Left lung (tissue), 10 donors: ENCODE measurements around the gene ZNF536. TPM values are rescaled to one million over a fixed set of nuclear protein-coding genes. Genes with fewer than 3 reads are reported as not detected.

Experiments
- ATAC-seq: fragments of 200-7000 bp; cut with Tn5 transposase; one replicate; pipeline ENCODE4 v1.9.1; 2020; ENCODE audit warnings: moderate library complexity
- DNase-seq, 4 donors: peaks; one replicate each; pipeline ENCODE4 v3.0.0-alpha.2; 2013 to 2020
- H3K27ac ChIP-seq, 2 donors: fragments of 200-600 bp; sonication (generic) in 1 of 2; one replicate each; pipeline versions ENCODE4 v1.5.0 to v1.8.0; 2020 to 2021
- H3K27me3 ChIP-seq, 2 donors: fragments of 200-600 bp; sonication (generic) in 1 of 2; one replicate each; pipeline versions ENCODE4 v1.5.0 to v1.8.0; 2020 to 2021
- H3K36me3 ChIP-seq, 2 donors: fragments of 200-600 bp; sonication (generic) in 1 of 2; one replicate each; pipeline versions ENCODE4 v1.5.0 to v1.8.0; 2020 to 2021
- H3K4me1 ChIP-seq, 2 donors: fragments of 200-600 bp; one replicate each; pipeline ENCODE4 v1.8.0; 2021
- H3K4me3 ChIP-seq, 2 donors: fragments of 200-600 bp; sonication (generic) in 1 of 2; one replicate each; pipeline versions ENCODE4 v1.5.0 to v1.8.0; 2020 to 2021; ENCODE audit warnings: mild to moderate bottlenecking in 1 of 2
- H3K9me3 ChIP-seq, 2 donors: fragments of 200-600 bp; sonication (generic) in 1 of 2; one replicate each; pipeline versions ENCODE4 v1.5.0 to v1.8.0; 2020 to 2021
- intact Hi-C, 2 donors: fragments of 100-400 bp; cut with DNase I; formaldehyde crosslinking; loops; one replicate each; pipeline versions ENCODE4 v1.11.2 to v1.14.2; 2022
- polyA plus RNA-seq, 6 donors: library from polyadenylated mRNA; unstranded; fragments of 120-200 nt; gene quantifications; one replicate each; pipeline ENCODE4 v1.2.1, GENCODE V29; 2013; ENCODE audit not compliant: insufficient read length in 6 of 6
- total RNA-seq, 2 donors: library from RNA; stranded (reverse); fragmentation: NEBNext Ultra II Directional; extraction: Animal tissue kit (Norgen Biotek cat#: 25700); gene quantifications; one replicate each; pipeline ENCODE4 v1.2.1, GENCODE V29; 2021
- TF ChIP-seq, protein P1 (sequence below), 2 donors: fragments of 200-600 bp; sonication (generic) in 1 of 2; IDR thresholded peaks; one replicate each; pipeline versions ENCODE4 v1.5.0 to v1.8.0; 2021; ENCODE audit warnings: antibody characterized with exemption in 2 of 2
- donor health status: DM: no; HTN: yes; CAD: no.
- donor health status: DM: no; HTN: no; CAD: no.

ZNF536 gene
- total and polyA plus RNA-seq, 8 donors: 0.50 to 6.5 (median 3.6) TPM

DNA sequence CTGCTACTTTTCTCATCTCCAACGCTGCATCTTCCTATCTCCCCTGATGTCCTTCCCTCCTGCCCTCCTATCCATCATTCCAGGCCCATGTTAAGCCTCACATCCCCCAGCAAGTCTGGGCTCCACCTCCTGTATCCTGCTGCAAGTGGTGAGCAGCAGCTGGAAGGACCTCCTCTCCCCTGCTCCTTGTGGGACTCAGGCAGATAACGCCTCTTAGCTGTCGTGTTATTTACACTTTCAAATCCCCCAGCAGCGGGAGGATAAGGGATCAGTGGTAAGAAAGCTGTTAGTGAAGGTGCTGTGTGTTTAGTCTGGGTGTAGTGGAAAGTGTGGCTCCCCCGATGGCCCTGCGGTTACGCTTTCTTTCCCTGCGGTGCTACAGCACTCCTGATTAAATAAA is 211.9 kb downstream of the ZNF536 start:
- Histone ChIP-seq H3K27ac (no peak overlapping the region), H3K4me1 (no peaks in the 10 kb centered on the region), H3K36me3 (no peaks in the 10 kb centered on the region), H3K9me3 (no peaks in the 10 kb centered on the region), H3K4me3 (no peak overlapping the region), H3K27me3 (peaks cover 0 to 18% of the 10 kb centered on the region in 2 donors)
- no peak for DNase-seq
- TF ChIP-seq, protein P1, sequence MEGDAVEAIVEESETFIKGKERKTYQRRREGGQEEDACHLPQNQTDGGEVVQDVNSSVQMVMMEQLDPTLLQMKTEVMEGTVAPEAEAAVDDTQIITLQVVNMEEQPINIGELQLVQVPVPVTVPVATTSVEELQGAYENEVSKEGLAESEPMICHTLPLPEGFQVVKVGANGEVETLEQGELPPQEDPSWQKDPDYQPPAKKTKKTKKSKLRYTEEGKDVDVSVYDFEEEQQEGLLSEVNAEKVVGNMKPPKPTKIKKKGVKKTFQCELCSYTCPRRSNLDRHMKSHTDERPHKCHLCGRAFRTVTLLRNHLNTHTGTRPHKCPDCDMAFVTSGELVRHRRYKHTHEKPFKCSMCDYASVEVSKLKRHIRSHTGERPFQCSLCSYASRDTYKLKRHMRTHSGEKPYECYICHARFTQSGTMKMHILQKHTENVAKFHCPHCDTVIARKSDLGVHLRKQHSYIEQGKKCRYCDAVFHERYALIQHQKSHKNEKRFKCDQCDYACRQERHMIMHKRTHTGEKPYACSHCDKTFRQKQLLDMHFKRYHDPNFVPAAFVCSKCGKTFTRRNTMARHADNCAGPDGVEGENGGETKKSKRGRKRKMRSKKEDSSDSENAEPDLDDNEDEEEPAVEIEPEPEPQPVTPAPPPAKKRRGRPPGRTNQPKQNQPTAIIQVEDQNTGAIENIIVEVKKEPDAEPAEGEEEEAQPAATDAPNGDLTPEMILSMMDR (IDR thresholded peaks at IDR 0.05): no peak
- no peak for ATAC-seq
- intact Hi-C loops: no loop called here

DNA sequence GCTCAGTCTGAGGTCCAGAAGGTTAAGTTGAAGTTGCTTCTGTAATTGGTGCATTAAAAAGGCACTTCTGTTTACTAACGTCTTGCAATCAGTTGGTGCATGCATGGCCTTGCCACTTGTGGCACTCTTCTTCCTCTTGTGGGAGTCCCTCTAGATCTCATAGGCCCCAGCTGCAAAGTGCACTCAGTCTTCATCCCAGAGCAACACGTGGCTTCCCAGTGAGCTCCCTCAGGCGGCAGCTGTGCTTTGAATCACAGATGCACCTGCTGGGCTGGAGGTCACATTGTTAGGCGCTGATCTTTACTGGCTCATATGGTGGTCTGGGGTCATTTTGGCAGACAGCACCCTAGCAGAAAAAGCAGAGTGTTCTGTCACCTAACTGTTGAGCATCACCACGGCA is 215.7 kb downstream of the ZNF536 start:
- TF ChIP-seq, protein P1 (IDR thresholded peaks at IDR 0.05): no peak
- intact Hi-C loops: no loop called here
- no peak overlapping the region for H3K4me3 ChIP-seq

DNA sequence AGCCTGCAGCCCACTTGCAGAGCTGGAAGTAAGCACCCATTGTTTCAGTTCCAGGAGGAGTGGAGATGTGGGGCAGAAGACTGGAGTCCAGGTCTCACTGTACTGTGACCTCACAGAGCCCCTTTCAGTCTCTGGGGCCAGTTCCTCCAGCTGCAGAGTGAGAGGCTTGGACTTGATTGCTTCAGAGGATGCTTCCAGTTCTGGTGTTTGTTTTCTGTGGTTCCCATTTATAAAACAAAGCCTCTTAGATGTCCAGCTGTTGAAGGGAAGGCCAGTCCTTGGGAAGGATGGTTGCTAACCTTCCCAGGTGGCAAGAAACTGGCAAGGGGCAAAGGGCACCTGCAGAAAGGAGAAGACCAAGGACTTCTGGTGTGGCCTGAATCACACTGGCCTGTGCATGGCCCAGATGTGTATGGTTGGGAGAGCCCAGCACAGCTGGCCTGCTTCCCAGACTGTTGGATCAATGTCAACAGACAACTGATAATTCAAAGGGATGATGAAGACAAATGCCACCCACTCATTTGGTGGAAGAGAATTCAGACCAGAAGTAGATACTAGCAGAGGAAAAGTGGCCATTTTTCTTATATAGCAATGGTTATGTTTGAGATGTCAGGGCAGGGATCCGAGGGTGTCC is 218.5 kb downstream of the ZNF536 start:
- Histone ChIP-seq H3K27me3 (peaks cover 0 to 14% of the 10 kb centered on the region in 2 donors), H3K9me3 (no peaks in the 10 kb centered on the region), H3K4me1 (no peaks in the 10 kb centered on the region), H3K36me3 (no peaks in the 10 kb centered on the region), H3K27ac (no peak overlapping the region), H3K4me3 (no peak overlapping the region)
- TF ChIP-seq, protein P1 (IDR thresholded peaks at IDR 0.05): no peak
- peak in 1 of 4 donors; percentile 25 for DNase-seq
- no peak for ATAC-seq
- intact Hi-C loops: no loop called here

More for the DNA sequence above, 215.7 kb downstream of the ZNF536 start:
- Histone ChIP-seq H3K27me3 (peaks cover 0 to 9% of the 10 kb centered on the region in 2 donors), H3K36me3 (no peaks in the 10 kb centered on the region), H3K4me1 (no peaks in the 10 kb centered on the region), H3K9me3 (no peaks in the 10 kb centered on the region), H3K27ac (no peak overlapping the region)
- DNase-seq (no peak), ATAC-seq (no peak)

DNA sequence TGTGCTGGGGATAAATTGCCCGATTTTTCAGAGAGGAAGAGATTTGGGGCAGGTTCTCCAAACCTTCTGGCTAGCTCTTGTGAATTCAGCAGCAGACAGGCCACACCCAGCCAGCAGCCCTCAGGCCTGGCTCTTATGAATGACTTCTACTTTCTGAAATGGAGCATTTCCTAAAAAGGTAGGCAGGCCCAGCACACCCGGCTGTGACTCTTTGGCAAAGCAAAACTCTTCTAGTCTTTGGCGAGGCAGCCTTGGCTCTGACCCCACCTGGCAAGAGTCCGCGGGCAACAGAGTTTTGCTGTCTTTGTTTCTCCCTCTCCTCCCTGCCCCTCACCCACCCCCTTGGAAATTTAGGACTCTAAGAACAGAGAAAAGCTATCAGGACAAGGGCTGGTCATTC is 221.2 kb downstream of the ZNF536 start:
- no peak for ATAC-seq
- peaks cover 0 to 26% of the 10 kb centered on the region in 2 donors for H3K27me3 ChIP-seq
- H3K9me3 ChIP-seq: no peaks in the 10 kb centered on the region

DNA sequence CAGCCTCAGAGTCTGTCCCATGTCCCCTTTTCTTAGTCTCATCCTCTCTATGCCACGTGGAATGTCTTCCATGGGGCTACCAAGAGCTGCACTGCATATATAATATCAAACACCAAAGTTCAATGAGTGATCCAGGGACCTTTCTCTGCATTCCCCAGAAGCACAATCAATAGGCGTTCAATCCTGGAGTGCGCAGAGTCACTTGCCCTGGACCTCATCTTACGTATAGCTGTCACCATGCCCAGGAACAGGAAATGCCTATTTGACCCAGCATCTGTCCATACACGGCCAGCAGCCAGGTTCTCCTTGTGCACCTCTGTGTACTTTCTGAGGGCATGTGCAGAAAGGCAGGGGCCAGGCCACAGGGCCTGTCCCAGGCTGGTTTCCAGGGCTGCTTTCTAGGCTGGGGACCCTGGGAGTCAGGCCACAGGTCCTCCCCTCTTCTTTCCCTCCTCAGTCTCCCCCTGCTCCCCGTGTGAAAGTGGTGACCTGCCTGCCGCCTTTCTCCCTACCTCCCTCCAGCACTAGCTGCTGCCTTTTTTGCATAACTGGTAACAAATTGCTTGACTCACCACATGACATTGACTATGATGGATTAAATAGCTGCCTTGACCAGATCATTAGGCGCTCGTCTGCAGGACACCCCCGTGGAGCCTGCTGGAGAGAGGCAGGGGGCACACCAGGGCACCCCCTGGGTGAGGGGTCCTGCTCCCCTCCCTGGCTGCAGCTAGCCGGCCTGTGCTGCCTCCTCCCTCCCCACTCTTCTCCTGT is 222.0 kb downstream of the ZNF536 start:
- no peaks in the 10 kb centered on the region for H3K9me3 ChIP-seq
- H3K27ac ChIP-seq: no peak overlapping the region
- ATAC-seq (no peak), DNase-seq (no peak)
- no peak overlapping the region for H3K4me3 ChIP-seq
- TF ChIP-seq, protein P1 (IDR thresholded peaks at IDR 0.05): no peak
- H3K4me1 ChIP-seq: no peaks in the 10 kb centered on the region
- H3K36me3 ChIP-seq: no peaks in the 10 kb centered on the region
- intact Hi-C loops: no loop called here
- H3K27me3 ChIP-seq: peaks cover 0 to 26% of the 10 kb centered on the region in 2 donors

More for the DNA sequence above, 221.2 kb downstream of the ZNF536 start:
- Histone ChIP-seq H3K36me3 (no peaks in the 10 kb centered on the region), H3K4me3 (no peak overlapping the region), H3K27ac (no peak overlapping the region), H3K4me1 (no peaks in the 10 kb centered on the region)
- no peak for DNase-seq
- TF ChIP-seq, protein P1 (IDR thresholded peaks at IDR 0.05): no peak
- intact Hi-C loops: no loop called here
